IPS DF 6.9 (cell line): ENCODE measurements around the gene B4GALNT1.

Experiments used
- DNase-seq: peaks from one replicate; pipeline ENCODE4 v3.0.0-alpha.2; 2013; ENCODE audit warnings: low read depth, low spot score
- H3K27ac ChIP-seq: one replicate; pipeline ENCODE4 v1.5.1; 2013; ENCODE audit warnings: low read length, control low read depth
- H3K27me3 ChIP-seq: 2 replicates; pipeline ENCODE4 v1.6.1; 2013; ENCODE audit warnings: mild to moderate bottlenecking, low read length; ENCODE audit not compliant: control insufficient read depth, insufficient read depth
- H3K36me3 ChIP-seq: 2 replicates; pipeline ENCODE4 v1.6.1; 2013; ENCODE audit warnings: low read length; ENCODE audit not compliant: control insufficient read depth, insufficient read depth
- H3K4me1 ChIP-seq: 2 replicates; pipeline ENCODE4 v1.6.1; 2013; ENCODE audit warnings: low read length; ENCODE audit not compliant: control insufficient read depth, insufficient read depth
- H3K4me3 ChIP-seq: 2 replicates; pipeline ENCODE4 v1.5.1; 2013; ENCODE audit warnings: mild to moderate bottlenecking, low read length
- H3K9me3 ChIP-seq: 2 replicates; pipeline ENCODE4 v1.6.1; 2013; ENCODE audit warnings: low read length, inconsistent platforms; ENCODE audit not compliant: control insufficient read depth, insufficient read depth
- WGBS: extraction: QIAGEN DNeasy Blood & Tissue Kit; methylation state at CpG from one replicate; pipeline ENCODE4 v1.1.7; 2013; ENCODE audit warnings: mixed read lengths, missing lambda C conversion rate; ENCODE audit not compliant: insufficient read length, insufficient coverage; 5-methylcytosine and 5-hydroxymethylcytosine counted together

B4GALNT1 gene

DNA sequence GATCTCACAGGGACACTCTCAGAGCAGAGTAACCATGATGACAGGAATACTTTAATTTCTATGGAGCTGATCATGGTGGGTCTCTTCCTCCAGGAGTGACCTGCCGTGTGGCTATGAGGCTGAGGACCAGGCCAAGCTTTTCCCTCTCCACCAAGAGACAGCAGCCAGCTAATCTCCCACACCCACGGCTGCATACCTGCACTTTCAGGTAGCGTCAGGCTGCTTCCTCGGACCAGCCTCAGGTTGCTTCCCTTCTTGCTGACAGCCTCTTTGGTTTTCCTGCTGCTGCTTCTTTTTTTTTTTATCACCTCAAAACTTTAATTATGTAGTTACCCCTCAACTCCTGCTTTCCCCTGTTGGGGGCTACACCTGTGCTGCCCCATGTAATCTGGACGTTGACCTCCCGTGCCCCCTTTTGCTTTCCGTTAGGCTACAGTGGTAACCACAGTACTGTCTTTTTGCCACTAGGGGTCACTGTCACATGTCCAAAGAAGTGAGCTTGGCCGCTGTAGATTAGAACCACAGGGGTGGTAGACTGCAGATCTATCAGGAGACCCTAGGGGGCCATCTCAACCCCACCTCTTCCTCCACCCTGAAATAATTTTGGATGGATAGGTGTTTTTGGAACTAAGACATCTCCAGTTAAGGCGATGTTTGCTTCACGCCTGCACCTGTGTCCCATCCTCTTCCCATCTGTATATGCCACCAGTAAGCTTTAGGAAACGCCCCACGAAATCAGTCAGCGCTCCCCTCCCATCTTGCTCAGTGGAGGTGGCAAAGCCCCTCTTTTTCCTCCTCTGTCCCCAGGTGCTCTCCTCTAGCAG, 49.8 kb downstream of the B4GALNT1 start:
- H3K27me3 ChIP-seq = no peaks in the 10 kb centered on the region; the same call in 1 of the 2 replicates
- peak; percentile 84 for DNase-seq
- WGBS = no CpG with 5 or more reads among the region's 13 CpGs

DNA sequence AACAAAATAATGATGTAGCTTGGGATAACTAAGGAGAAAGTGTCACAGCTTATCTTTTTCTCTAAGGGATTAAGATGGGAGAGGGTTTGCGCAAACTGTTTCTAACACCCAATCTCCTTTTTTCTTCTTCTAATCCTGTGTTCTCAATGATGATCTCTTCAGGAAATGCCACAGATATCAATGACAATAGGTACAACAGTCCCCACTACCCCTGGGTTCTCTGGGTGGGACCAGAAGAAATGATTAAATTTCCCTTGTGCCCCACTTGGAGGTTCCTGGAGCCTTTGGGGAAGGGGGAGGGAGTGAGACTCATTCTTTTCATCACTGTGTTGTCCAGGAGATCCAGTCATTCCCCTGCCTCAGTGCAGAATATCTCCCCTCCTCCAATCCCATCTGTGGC, 50.6 kb downstream of the B4GALNT1 start:
- Histone ChIP-seq H3K4me1 (no peaks in the 10 kb centered on the region), H3K9me3 (no peaks in the 10 kb centered on the region), H3K4me3 (no peak overlapping the region), H3K36me3 (peaks cover 5% of the 10 kb centered on the region), H3K27ac (no peak overlapping the region), H3K27me3 (no peaks in the 10 kb centered on the region)
- DNase-seq = no peak
- WGBS = no CpG with 5 or more reads among the region's 1 CpG

More for the DNA sequence above, 49.8 kb downstream of the B4GALNT1 start:
- H3K27ac ChIP-seq = no peak overlapping the region
- H3K36me3 ChIP-seq = peaks cover 5% of the 10 kb centered on the region
- no peaks in the 10 kb centered on the region for H3K4me1 ChIP-seq
- H3K9me3 ChIP-seq = no peaks in the 10 kb centered on the region
- no peak overlapping the region for H3K4me3 ChIP-seq

DNA sequence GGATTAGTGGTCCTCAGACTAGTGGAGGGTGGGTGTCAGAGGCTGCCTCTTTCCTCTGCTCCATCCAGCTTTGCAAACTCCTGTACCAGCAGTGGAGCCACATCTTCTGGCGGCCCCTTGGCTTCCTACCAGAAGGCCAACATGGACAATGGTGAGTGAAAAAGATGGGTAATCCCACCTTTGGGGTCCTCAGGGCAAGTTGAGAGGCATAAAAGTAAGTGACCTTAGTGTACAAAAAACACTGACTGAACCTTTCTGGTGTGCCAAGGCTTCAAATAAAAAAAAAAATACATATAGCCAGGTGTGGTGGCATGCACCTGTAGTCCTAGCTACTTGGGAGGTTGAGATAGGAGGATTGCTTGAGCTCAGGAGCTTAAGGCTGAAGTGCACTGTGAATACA, 51.2 kb downstream of the B4GALNT1 start:
- H3K27me3 ChIP-seq = no peaks in the 10 kb centered on the region
- no peaks in the 10 kb centered on the region for H3K9me3 ChIP-seq
- H3K4me1 ChIP-seq = no peaks in the 10 kb centered on the region
- no peak for DNase-seq
- peaks cover 6% of the 10 kb centered on the region for H3K36me3 ChIP-seq
- H3K4me3 ChIP-seq = no peak overlapping the region
- WGBS = no CpG with 5 or more reads among the region's 1 CpG
- H3K27ac ChIP-seq = no peak overlapping the region

DNA sequence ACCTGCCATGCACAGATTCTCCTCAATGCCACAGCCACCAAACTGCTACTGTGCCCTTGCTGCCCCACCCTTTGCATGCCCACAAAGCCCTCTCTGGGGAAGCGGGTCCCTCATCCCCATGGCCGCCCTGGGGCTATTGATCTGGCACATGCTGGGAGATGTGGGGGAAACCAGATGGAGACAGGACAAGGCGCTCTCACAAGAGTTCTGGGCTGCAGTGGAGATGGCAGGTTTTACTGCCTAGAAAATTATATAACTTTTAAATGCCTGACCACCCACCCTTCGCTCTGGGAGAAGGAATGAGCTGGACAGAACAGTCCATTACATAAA, 52.6 kb downstream of the B4GALNT1 start:
- Histone ChIP-seq H3K27ac (no peak overlapping the region), H3K4me3 (no peak overlapping the region), H3K4me1 (no peaks in the 10 kb centered on the region), H3K36me3 (peaks cover 13% of the 10 kb centered on the region), H3K9me3 (no peaks in the 10 kb centered on the region), H3K27me3 (no peaks in the 10 kb centered on the region)
- no CpG with 5 or more reads among the region's 4 CpGs for WGBS
- DNase-seq = no peak

DNA sequence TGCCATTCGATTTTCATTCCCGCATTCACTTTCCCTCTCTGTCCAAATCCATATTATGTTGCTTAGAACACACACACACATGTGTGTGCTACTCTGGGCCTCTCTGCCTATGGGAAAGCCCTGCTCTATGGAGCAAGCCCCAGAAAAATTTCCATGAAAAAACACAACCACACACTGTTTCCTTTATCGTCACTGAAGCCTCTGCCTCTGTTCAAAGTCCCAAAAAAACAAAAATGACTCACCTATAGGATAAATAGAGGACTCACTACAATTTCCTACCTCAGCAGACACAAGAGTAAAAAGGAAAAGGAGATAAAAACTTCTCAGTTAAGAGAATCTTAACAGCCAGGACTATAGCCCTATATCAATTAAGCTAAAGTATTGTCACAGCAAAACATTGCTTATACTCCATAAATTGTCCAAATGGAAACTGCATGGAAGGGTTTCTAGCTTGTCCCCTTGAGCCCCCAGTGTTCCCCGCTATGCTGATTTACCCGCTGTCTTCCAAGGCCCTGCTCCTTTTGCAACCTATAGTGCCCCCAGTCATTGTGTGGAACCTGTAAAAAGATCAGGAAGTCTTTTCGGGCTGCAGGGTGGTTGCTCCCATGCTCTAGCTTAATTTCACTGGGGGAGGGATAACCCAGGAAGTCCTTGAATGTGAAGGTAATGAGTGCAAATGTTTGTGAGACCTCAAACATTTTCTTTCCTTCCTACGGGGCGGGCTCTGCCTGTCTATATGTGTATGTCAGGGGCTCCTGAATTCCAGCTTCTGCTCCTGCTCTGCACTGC, 53.1 kb downstream of the B4GALNT1 start:
- Histone ChIP-seq H3K4me3 (no peak overlapping the region), H3K27ac (no peak overlapping the region), H3K4me1 (no peaks in the 10 kb centered on the region), H3K36me3 (peaks cover 13% of the 10 kb centered on the region), H3K27me3 (no peaks in the 10 kb centered on the region), H3K9me3 (no peaks in the 10 kb centered on the region)
- no peak for DNase-seq
- no CpG with 5 or more reads among the region's 8 CpGs for WGBS

DNA sequence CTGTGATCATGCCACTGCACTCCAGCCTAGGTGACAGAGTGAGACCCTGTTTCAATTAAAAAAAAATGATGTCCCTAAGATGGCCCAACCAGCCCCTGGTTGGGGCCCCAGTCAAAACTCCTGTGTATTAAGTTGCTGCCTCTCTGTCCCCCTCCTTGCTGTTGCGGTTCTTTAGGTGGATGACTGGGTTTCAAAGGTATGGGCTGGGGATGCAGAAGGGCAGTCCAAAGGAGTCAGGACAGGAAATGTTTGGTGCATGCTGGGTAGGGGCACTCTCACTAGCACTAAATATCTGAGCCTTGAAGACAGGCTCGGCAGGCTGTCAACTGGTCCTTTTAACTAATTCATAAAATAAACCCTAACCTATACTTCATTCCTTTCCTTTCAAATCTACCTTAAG, 54.0 kb downstream of the B4GALNT1 start:
- no peaks in the 10 kb centered on the region for H3K4me1 ChIP-seq
- H3K36me3 ChIP-seq = peaks cover 13% of the 10 kb centered on the region
- no peaks in the 10 kb centered on the region for H3K9me3 ChIP-seq
- WGBS = no CpG with 5 or more reads among the region's 2 CpGs
- no peaks in the 10 kb centered on the region for H3K27me3 ChIP-seq
- H3K27ac ChIP-seq = no peak overlapping the region
- no peak for DNase-seq
- no peak overlapping the region for H3K4me3 ChIP-seq

DNA sequence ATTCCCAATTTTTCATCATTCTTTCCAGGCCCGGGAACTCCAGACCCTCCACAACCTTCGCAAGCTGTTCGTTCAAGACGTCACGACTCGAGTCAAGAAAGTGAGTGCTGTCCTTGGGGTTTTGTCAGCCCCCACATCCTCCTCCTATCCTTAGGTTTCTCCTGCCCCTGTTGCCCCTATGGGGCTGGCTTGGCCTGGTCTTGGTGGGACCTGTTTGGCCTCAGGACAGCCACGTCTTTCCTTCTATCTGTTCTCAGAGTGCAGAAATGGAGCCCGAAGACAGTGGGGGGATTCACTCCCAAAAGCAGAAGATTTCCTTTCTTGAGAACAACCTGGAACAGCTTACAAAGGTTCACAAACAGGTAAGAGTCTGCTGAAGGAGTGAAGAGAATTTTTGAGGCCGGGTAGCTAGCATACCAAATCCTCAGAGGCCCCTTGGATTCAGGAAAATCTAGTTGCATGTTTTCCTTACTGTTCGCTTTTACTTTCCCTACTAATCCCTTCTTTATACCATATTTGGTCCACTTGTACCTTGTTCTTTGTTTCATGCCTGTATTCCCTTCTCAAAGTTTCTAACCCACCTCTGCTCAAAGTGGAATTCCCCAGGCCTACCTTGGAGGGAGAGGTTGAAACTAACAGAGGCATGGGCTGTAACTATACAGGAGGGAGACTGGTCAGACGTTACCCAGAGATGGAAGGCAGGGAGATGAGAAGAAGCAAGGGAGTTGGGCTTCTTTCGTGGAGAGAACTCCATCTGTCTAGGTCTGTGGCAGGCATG, 54.8 kb downstream of the B4GALNT1 start:
- H3K4me3 ChIP-seq = no peak overlapping the region
- no peaks in the 10 kb centered on the region for H3K9me3 ChIP-seq
- DNase-seq = no peak
- H3K27me3 ChIP-seq = no peaks in the 10 kb centered on the region
- H3K36me3 ChIP-seq = peaks cover 13% of the 10 kb centered on the region
- H3K27ac ChIP-seq = no peak overlapping the region
- no CpG with 5 or more reads among the region's 12 CpGs for WGBS
- no peaks in the 10 kb centered on the region for H3K4me1 ChIP-seq

DNA sequence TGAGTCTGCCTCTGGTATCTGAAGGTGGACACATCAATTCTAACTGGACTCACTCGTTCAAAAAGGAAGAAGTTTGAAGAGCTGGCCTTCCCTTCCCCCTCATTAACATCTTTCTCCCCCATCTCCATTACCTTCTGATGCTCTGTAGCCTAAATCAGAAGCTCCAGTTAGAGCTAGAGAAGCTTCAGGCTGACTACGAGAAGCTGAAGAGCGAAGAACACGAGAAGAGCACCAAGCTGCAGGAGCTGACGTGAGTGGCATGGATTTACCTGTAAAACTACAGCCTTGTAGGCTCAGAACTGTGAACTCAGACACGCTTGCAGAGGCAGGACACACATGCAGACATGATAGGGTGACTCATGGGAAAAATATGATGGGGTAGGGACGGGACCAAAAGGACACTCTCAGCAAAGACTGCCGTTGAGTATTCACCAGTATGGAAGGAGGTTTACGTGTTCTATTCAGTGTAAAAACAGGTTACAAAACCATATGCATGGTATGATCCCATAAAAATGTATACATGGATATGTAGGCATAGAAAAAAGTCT, 56.3 kb downstream of the B4GALNT1 start:
- Histone ChIP-seq H3K4me1 (no peaks in the 10 kb centered on the region), H3K9me3 (no peaks in the 10 kb centered on the region), H3K4me3 (no peak overlapping the region), H3K27ac (no peak overlapping the region), H3K36me3 (peaks cover 20% of the 10 kb centered on the region), H3K27me3 (no peaks in the 10 kb centered on the region)
- no CpG with 5 or more reads among the region's 9 CpGs for WGBS
- no peak for DNase-seq
